HK-2 (cell line): ENCODE measurements around the gene MKI67.
"Not testable (repeated sequence)": the region's sequence is repeated elsewhere in the genome, so short reads cannot be mapped to it uniquely, and the experiment has no call there.

Source experiments
- DNase-seq: peaks from one replicate; pipeline ENCODE4 v3.0.0-alpha.2; 2018; ENCODE audit not compliant: unreplicated experiment

The MKI67 gene

DNA sequence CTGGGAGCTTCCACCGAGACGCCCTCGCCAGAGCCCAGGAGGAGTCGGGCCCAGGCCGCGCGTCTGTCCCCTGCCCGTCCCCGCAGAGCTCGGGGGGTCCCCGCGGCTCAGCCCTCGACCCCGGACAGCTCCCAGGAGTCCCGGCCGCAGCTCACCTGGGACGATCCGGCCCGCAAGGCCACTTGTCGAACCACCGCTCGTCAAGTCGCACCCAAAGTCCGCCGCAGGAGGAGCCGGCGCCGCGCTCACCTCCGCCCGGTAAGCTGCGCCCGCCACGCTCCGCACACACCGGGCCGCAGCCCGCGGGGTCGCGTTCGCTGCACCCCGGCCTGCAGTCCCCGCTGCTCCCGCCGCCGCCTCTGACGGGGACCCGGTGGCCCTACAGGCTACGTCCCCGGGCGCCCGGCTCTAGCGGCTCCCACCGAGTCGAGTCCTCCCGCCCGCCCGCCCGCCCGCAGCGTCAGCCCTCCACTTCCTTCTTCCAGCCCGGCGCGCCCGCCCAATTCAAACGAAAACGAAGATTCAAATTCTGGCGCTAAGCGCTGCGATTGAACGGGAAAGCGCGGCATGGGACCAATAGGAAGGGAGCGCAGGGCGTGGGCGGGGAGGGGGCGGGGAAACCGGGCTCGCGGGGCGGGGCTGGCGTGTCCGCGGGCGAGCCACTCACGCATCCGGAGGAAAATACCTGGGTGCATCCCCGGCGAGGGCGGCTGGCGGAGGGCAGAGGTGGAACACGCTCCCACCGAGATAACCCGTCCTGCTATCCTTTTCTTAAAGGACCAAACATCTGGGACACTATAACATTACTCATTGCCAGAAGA, at the start of gene MKI67:
Gene MKI67, minus strand, starts transcription at position 480 of the 821 bp plus-strand sequence. CDS start 756 bp downstream, outside the sequence.
- DNase-seq, result peak; percentile 96

- DNase-seq, result no peak
Measured at GRCh38 chr10:128174581-128175559, 48.6 kb upstream of the MKI67 start.

- DNase-seq, result no peak
Measured at GRCh38 chr10:128173386-128173785, 47.2 kb upstream of the MKI67 start.

- no peak for DNase-seq
Measured at GRCh38 chr10:128172756-128173155, 46.5 kb upstream of the MKI67 start.

DNA sequence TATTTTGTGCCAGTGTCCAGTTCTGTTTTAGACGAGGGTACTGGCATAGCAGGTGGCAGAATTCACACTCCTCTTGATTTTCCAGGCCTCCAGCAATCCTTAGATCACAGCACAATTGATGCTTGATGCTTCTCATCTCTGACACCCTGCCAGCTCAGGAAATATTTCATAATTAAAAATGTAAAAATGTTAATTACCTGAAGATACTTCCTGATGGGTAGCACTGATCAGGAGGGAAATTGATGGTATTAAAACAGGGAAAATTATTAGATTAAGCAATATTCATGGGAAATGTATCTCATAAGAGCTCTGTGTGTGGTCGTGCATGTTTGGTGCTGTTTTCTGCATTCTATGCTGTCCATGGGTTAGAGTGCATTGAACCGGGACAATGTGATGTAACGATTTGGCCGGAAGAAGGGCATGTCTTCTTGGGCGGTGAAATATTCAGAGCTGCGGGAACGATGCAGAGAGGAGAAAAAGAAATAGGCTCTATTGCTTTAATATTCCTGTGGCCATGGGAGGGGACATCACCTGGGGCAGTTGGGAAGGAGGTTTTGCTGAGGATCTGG, 43.7 kb upstream of the MKI67 start:
- DNase-seq, result no peak

DNA sequence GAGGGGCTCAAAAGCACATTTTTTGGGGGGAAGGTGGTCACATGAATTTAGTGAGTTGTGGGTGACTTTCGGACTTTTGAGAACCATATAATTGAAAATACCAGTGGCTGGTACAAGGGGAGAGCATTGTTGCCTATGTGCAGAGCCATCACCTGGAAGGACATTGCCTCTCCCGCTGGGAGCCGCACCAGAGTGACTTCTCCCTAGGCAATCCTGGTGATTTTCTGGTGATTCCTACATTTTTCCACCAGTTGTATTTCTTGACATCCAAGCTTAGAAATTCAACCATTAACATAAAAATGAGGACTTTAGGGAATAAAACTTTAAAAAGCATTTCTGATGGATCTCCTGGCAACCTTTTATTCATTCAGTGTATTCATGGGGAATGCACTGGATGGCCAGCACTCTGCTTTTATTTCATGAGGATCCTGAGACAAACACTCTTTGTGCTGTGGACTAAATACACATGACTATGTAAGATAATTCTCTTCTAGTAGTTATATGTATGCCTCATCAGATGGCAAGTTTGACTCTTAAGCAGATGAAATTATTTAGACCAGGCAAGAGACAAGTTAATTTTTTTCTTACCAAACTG, 41.8 kb upstream of the MKI67 start:
- no peak for DNase-seq

GRCh38 chr10:128167123-128167522, 40.9 kb upstream of the MKI67 start:
- DNase-seq, result not testable (repeated sequence)

DNA sequence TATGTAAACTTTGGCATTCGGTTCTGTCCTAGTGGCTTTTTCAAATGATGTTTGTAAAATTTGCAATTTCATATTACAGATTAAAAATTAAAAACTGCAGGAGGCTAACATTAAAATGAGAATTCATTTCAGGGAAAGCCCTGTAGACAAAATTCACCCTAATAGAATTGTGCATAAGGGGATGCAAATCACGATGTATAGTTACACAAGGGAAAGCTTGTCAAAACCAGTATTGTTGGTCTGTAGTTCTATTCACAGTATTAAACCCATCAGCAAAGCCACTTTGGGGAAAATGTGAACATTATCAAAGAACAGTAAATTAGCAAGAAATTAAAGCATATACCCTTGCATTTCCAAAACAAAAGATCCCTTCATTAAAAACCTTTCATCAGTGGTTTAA, 39.9 kb upstream of the MKI67 start:
- no peak for DNase-seq

DNA sequence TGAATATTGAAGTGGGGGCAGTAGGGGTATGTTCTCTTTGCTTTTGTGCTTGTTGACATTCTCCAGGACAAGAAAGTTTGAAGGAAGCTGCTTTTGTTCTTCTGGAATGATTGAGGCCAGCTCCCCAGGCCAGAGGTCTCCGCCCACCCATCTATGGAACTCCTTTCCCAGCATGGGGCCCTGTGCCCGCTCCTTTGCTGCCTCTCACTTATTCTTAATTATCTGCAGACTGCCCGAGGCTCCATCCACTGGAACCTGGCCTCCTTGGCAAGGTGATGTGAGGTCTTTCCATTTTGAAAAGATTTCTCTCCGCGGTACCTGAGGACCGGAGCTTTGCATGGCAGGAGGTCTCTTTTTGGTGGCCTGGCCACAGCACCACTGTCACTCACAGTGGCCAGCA, 39.3 kb upstream of the MKI67 start:
- DNase-seq, result no peak

GRCh38 chr10:128163701-128164100, 37.5 kb upstream of the MKI67 start:
- no peak for DNase-seq

DNA sequence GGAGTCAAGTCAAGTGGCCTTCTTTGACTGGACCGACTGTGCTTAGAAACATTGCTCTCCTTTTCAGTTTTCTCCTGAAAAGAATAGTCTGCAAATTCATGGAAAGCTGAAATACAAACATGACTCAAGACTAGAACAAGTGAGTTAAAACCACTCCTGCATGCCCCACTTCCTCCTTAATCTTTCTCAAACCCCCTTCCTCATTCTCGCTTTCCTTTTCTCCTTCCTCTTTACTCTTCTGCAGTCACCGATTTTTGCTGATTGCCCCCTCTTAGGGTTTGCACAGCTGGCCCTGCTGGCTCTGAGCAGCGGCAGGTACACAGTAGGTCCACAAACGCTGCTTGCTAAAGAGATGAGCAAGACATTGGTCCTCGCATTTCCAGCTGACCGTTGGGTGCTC, 34.8 kb upstream of the MKI67 start:
- DNase-seq, result no peak

GRCh38 chr10:128160297-128160711, 34.1 kb upstream of the MKI67 start:
- no peak for DNase-seq

DNA sequence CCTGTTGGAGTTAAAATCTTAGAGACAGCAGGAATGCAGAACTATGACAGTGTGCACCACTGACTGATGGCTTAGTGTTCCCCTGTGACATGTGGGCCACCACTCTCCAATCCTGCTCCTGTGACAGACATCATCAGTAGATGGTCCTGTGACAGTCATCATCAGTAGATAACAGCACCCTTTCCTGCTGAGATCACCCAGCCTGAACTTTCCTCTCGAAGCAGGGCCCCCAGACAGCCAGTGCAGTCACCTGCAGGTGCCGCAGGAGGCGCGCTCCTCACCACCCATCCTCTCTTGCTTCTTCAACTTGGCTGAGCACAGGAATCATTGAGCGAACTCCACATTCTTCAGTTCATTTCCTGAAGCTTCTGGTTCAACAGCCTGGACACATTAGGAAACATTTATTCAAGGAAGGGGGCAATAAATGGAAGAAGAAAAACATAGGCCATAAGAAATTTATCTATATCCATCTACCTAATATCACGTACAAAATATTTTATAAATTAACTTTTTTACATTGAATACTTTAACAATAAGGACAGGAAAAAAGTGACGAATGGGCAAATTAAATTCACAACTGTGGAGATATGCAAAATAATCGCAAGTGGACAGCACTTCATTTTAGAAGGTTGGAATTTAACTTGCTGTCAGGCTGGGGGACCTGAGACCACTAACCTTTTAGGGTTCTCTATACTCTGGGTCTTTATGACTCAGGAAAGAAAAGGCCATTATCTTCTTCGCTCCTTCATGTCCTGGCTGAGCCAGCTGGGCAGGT, 32.0 kb upstream of the MKI67 start:
- no peak for DNase-seq

DNA sequence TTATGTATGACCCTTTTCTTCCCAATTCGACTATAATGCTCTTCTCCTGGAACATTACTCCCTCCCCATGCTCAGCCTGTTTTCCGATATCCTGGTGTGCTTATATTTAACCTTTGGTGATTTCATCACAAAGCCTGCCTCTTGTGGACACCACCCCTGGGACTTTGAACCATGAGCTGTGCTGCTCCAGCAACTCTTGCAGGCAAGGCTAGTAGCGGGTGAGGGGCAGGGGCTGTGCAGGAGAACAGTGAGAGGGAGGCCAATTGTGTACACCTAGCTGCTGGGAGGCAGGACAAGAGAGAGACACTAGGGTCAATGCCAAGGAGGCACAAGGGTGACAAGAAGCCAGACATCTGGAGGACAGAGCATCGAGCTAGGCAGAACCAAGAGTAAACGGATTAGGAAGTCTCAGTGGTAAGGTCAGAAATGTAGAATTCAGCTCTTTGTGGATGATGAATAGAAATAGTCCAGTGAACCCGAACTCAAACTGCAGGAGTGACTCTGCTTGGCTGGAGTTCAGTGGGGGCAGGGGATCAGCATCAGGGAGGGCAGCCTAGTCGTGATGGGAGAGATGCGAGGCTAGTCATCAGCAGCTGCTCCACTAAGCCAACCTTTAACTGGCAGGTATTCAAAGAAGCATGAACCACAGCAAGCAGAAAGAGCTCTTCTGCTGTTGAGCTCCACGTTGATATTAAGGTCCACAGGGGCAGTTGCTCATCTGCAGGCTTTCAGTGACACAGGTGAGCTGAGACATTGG, 31.0 kb upstream of the MKI67 start:
- DNase-seq, result no peak

GRCh38 chr10:128152741-128153580, 26.7 kb upstream of the MKI67 start:
- no peak for DNase-seq

DNA sequence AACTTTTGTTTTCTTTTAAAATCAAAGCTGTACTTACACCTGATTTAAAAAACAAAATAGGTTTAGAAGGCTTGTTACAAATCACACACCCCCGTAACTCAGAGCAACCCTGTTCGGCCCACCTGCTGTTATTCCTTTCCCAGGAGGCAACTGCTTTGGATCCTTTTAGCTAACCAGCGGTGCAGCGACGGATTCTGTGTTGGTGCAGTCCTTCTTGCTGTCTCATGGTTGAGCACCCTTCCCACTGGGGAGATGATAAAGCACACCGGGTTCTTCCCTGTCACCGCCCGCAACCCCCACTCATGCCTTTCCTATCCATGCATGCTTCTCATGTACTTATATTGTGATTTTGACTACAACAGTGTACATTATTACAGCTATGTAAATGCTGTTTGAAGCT, 24.8 kb upstream of the MKI67 start:
- no peak for DNase-seq

GRCh38 chr10:128150561-128150960, 24.3 kb upstream of the MKI67 start:
- no peak for DNase-seq

DNA sequence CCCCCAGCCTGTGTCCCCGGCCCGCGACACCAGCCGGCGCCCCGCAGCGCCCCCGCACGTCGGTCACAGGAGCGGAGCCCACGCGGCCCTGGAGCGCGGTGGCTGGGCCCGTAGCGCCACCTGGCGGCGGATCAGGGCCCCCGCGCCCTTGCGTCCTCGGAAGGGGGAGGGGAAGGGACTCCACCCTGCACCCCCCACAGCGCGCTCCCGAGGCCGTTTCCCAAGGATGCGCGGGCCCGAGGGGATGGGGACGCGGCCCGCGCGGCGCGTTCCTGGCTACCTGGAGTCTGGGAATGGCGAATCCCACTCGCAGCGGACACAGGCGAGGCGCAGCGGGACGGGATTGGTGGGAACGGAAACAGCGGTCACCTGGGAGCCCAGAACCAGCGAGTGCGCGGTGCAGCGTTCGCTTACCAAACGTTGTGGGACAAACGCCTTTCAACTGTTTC, 23.8 kb upstream of the MKI67 start:
- peak; percentile 77 for DNase-seq

DNA sequence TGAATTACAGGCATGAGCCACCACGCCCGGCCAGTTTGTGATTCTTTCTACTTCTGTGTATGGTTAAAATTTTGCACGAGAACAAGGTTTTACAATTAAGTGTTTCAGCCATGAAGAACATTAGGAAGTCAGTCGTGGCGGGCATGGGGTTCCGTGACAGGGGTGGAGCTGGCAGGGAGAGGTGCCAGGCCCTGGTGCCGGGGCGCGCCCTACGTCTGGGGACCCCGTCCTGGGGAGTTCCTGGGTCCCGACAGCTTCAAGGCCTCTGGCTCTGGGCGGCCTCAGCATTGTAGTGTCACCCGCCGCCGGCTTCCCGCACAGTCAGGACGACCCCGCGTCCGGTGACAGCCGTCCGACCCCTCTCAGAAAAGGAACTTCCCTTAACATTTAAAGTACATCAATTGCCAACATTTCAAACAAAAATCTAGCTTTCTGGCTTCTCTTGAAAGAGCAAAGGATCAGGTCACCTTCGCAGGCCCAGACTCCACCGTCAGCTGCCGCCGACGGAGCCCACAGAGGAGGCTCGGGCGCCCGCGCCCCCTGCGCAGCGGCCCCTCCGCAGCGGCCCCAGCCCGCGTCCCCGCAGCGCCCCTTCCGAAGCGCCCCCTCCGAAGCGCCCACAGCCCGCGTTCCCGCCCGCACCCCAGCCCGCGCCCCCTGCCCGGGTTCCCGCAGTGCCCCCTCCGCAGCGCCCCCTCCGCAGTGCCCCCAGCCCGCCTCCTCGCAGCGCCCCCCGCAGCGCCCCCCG, 23.2 kb upstream of the MKI67 start:
- no peak for DNase-seq
